OCI-LY7 (cell line): ENCODE data around the gene ADGRF3. TPM values are rescaled to one million over a fixed set of nuclear protein-coding genes. Genes with fewer than 3 reads are reported as not detected.
"Not testable (repeated sequence)": the region's sequence is repeated elsewhere in the genome, so short reads cannot be mapped to it uniquely, and the experiment has no call there.

Experiments used
- BruUV-seq: library from RNA; stranded (reverse); fragments of 400-500 nt; replicated peaks from 2 replicates; lab custom pipeline; 2021; lab: Mats Ljungman, UMichigan
- CTCF ChIA-PET: fragments of 300-600 bp; sonication (Branson Sonifier 250); formaldehyde crosslinking; loops from one replicate; lab custom pipeline; 2022; ENCODE audit warnings: antibody characterized with exemption; ENCODE audit not compliant: unreplicated experiment; lab: Charles Lee
- POLR2A ChIA-PET: fragments of 300-600 bp; sonication (Branson Sonifier 250); formaldehyde crosslinking; loops from one replicate; lab custom pipeline; 2022; ENCODE audit warnings: antibody characterized with exemption; lab: Charles Lee
- DNase-seq: peaks from one replicate; pipeline ENCODE4 v3.0.0-alpha.2; 2015; ENCODE audit warnings: low spot score
- H2AFZ ChIP-seq: fragments of 200-600 bp; sonication (generic), shearing (Covaris generic); 2 replicates; pipeline ENCODE4 v1.6.1; 2014; ENCODE audit warnings: mild to moderate bottlenecking, antibody characterized with exemption, low read length, moderate library complexity
- H3K27ac ChIP-seq: fragments of 200-600 bp; sonication (generic); 2 replicates; pipeline ENCODE4 v1.5.1; 2014; ENCODE audit warnings: mixed run types, low read depth, mild to moderate bottlenecking, moderate library complexity, low read length, inconsistent platforms; ENCODE audit not compliant: poor library complexity, severe bottlenecking
- H3K36me3 ChIP-seq: fragments of 200-600 bp; sonication (generic); 2 replicates; pipeline ENCODE4 v1.6.1; 2014; ENCODE audit warnings: mild to moderate bottlenecking, antibody characterized with exemption, low read length, moderate library complexity, mixed read lengths; ENCODE audit not compliant: insufficient read depth
- H3K4me1 ChIP-seq: fragments of 200-600 bp; sonication (generic); 2 replicates; pipeline ENCODE4 v1.5.1; 2014; ENCODE audit warnings: mild to moderate bottlenecking, low read length; ENCODE audit not compliant: insufficient read depth, poor library complexity, severe bottlenecking
- H3K4me2 ChIP-seq: fragments of 200-600 bp; sonication (generic); 2 replicates; pipeline ENCODE4 v1.6.1; 2014; ENCODE audit warnings: mild to moderate bottlenecking, low read length
- H3K4me3 ChIP-seq: fragments of 200-600 bp; sonication (generic); 2 replicates; pipeline ENCODE4 v1.5.1; 2014; ENCODE audit warnings: mild to moderate bottlenecking, low read depth, low read length; ENCODE audit not compliant: poor library complexity, severe bottlenecking
- H3K79me2 ChIP-seq: fragments of 200-600 bp; sonication (generic); 2 replicates; pipeline ENCODE4 v1.6.1; 2016; ENCODE audit warnings: low read depth, mild to moderate bottlenecking, low read length, moderate library complexity, mixed read lengths; ENCODE audit not compliant: insufficient read depth
- H3K9me2 ChIP-seq: fragments of 200-600 bp; sonication (generic); 2 replicates; pipeline ENCODE4 v1.6.1; 2016; ENCODE audit warnings: mild to moderate bottlenecking, low read length, mixed read lengths; ENCODE audit not compliant: insufficient read depth
- H3K9me3 ChIP-seq: fragments of 200-600 bp; sonication (generic); 2 replicates; pipeline ENCODE4 v1.6.1; 2014; ENCODE audit warnings: mild to moderate bottlenecking, mixed run types, low read length, mixed read lengths
- H4K20me1 ChIP-seq: fragments of 200-600 bp; sonication (generic); 2 replicates; pipeline ENCODE4 v1.6.1; 2014; ENCODE audit warnings: mild to moderate bottlenecking, antibody characterized with exemption, low read length, moderate library complexity, mixed read lengths; ENCODE audit not compliant: insufficient read depth
- CTCF ChIP-seq: fragments of 200-600 bp; sonication (generic); conservative IDR thresholded peaks from 2 replicates; pipeline ENCODE4 v1.5.1; 2014; ENCODE audit warnings: mild to moderate bottlenecking, antibody characterized with exemption, low read length, moderate library complexity, mixed read lengths
- EZH2phosphoT487 ChIP-seq: fragments of 200-600 bp; sonication (generic); IDR thresholded peaks from 2 replicates; pipeline ENCODE4 v1.6.1; 2018; ENCODE audit warnings: low read depth, borderline replicate concordance, mild to moderate bottlenecking, mixed run types, antibody characterized with exemption, low read length, moderate library complexity, mixed read lengths
- intact Hi-C: fragments of 100-400 bp; cut with micrococcal nuclease; formaldehyde crosslinking; loops from one replicate; pipeline ENCODE4 v1.10.0; 2022; ENCODE audit not compliant: unreplicated experiment
- total RNA-seq, 2 experiments: library from RNA; depleted of rRNA in 1 of 2; stranded (reverse); fragments of >200 nt in 1 of 2; shearing (Covaris generic) in 1 of 2; gene quantifications; 2 replicates each; pipeline ENCODE4 v1.2.3, GENCODE V29; 2014 to 2022

The ADGRF3 gene
- total RNA-seq, 2 experiments from 2014 or later: 3.8 to 4.7 TPM

GRCh38 chr2:26269571-26270158, 76.9 kb downstream of the ADGRF3 start:
- CTCF ChIA-PET: no interaction called here
- intact Hi-C loops: no loop called here
- Histone ChIP-seq H3K9me3 (no peaks in the 10 kb centered on the region), H3K4me3 (peak overlapping the region; percentile 15), H3K27ac (peak overlapping the region; percentile 19), H3K4me2 (peak overlapping the region; percentile 64), H3K9me2 (no peaks in the 10 kb centered on the region), H4K20me1 (0 out of 2 replicates have a peak, but pooled peaks cover 5% of the 10 kb centered on the region), H3K79me2 (no peaks in the 10 kb centered on the region), H2AFZ (no peak overlapping the region), H3K4me1 (peaks cover 17% of the 10 kb centered on the region), H3K36me3 (peaks cover 17% of the 10 kb centered on the region)
- TF ChIP-seq EZH2phosphoT487: no peak
- no peak for TF ChIP-seq CTCF
- peak; percentile 50 for DNase-seq
- POLR2A ChIA-PET: interaction anchor here (0.9 to 1.3 kb wide), 5 partner anchors 9 to 79 kb away, joined by 3 to 8 read pairs (median 3); no protein-coding TSS in a partner anchor
- BruUV-seq: no TSS peak

GRCh38 chr2:26268670-26269385, 77.8 kb downstream of the ADGRF3 start:
- peak overlapping the region; percentile 64; the same call in 1 of the 2 replicates for H3K4me2 ChIP-seq
- intact Hi-C loops, H4K20me1 ChIP-seq, H3K79me2 ChIP-seq, H3K9me2 ChIP-seq, BruUV-seq, H2AFZ ChIP-seq, H3K9me3 ChIP-seq, H3K4me3 ChIP-seq, CTCF ChIA-PET, H3K27ac ChIP-seq, DNase-seq: not testable (repeated sequence)
- POLR2A ChIA-PET: interaction anchor here (0.6 to 1.2 kb wide), 3 partner anchors 10 to 278 kb away, joined by 3 read pairs; no protein-coding TSS in a partner anchor
- H3K4me1 ChIP-seq: peaks cover 17% of the 10 kb centered on the region
- H3K36me3 ChIP-seq: peaks cover 16% of the 10 kb centered on the region; the same call in 1 of the 2 replicates

- H3K9me2 ChIP-seq: no peaks in the 10 kb centered on the region
- H2AFZ ChIP-seq: no peak overlapping the region
- intact Hi-C loops: no loop called here
- TF ChIP-seq CTCF (no peak), EZH2phosphoT487 (no peak)
- H3K9me3 ChIP-seq: no peaks in the 10 kb centered on the region
- 0 out of 2 replicates have a peak, but pooled peaks cover 5% of the 10 kb centered on the region for H4K20me1 ChIP-seq
- peaks cover 17% of the 10 kb centered on the region for H3K4me1 ChIP-seq
- no peak overlapping the region for H3K27ac ChIP-seq
- POLR2A ChIA-PET: interaction anchor here (0.6 to 1.2 kb wide), 2 partner anchors 23 to 277 kb away, joined by 3 read pairs; no protein-coding TSS in a partner anchor
- H3K79me2 ChIP-seq: no peaks in the 10 kb centered on the region
- no TSS peak for BruUV-seq
- no peak overlapping the region for H3K4me2 ChIP-seq
- DNase-seq: no peak
- peaks cover 22% of the 10 kb centered on the region; the same call in 1 of the 2 replicates for H3K36me3 ChIP-seq
- H3K4me3 ChIP-seq: no peak overlapping the region
- CTCF ChIA-PET: no interaction called here
These were observed 78.4 kb downstream of the ADGRF3 start for GRCh38 chr2:26268213-26268612.

GRCh38 chr2:26258836-26259235, 87.8 kb downstream of the ADGRF3 start:
- H3K9me2 ChIP-seq, H3K4me2 ChIP-seq, H3K4me3 ChIP-seq, BruUV-seq, H3K4me1 ChIP-seq, H3K27ac ChIP-seq, H3K9me3 ChIP-seq, DNase-seq, CTCF ChIA-PET, H2AFZ ChIP-seq, H4K20me1 ChIP-seq, H3K79me2 ChIP-seq, intact Hi-C loops: not testable (repeated sequence)
- POLR2A ChIA-PET: interaction anchor here (0.6 to 1.1 kb wide), 4 partner anchors 8 to 314 kb away, joined by 3 to 7 read pairs (median 4); no protein-coding TSS in a partner anchor
- H3K36me3 ChIP-seq: peaks cover 32% of the 10 kb centered on the region; the same call in 1 of the 2 replicates
